K562 (cell line): ENCODE data around the gene OBSL1. TPM values are rescaled to one million over a fixed set of nuclear protein-coding genes. Genes with fewer than 3 reads are reported as not detected.

Experiments
- ATAC-seq: fragments of 200-7000 bp; cut with Tn5 transposase; 3 replicates; pipeline ENCODE4 v1.9.1; 2020; ENCODE audit warnings: moderate library complexity
- BruUV-seq: library from RNA; stranded (reverse); fragments of 400-500 nt; replicated peaks from 2 replicates; lab custom pipeline; 2021; lab: Mats Ljungman, UMichigan
- CTCF ChIA-PET: fragments of 300-600 bp; formaldehyde crosslinking; extraction: SDS; loops from one replicate; lab custom pipeline; 2021; ENCODE audit warnings: low intra/inter-chr PET ratio; lab: Yijun Ruan, JAX
- POLR2A ChIA-PET: fragments of 300-600, 350-650 bp; sonication (Branson Sonifier 250); formaldehyde crosslinking; extraction: SDS; loops from one replicate; lab custom pipeline; 2021; ENCODE audit warnings: antibody characterized with exemption, inconsistent platforms; lab: Yijun Ruan, JAX
- DNase-seq, 4 experiments: peaks; one replicate each; pipeline versions ENCODE4 v3.0.0 to v3.0.0-alpha.2; 2011 to 2018; ENCODE audit warnings: low spot score in 3 of 4, mixed read lengths in 3 of 4; ENCODE audit errors: extremely low read depth in 1 of 4
- FAIRE-seq: peaks from 2 replicates; lab custom pipeline; 2011; peaks lifted over from hg19 to GRCh38; lab: Jason Lieb, UNC
- H2AFZ ChIP-seq: 2 replicates; pipeline ENCODE4 v1.6.0; 2011; ENCODE audit warnings: low read depth, low read length, control low read depth, inconsistent platforms
- H3K27ac ChIP-seq: fragments of 200-600 bp; 3 replicates; pipeline ENCODE4 v1.8.0; 2011; ENCODE audit warnings: low read depth, mild to moderate bottlenecking, control low read depth, inconsistent platforms, low read length, moderate library complexity, mixed read lengths; ENCODE audit errors: extremely low read depth
- H3K27me3 ChIP-seq, 2 experiments: fragments of 300-600 bp in 1 of 2; 2 replicates in 1 of 2; 3 replicates in 1 of 2; pipeline versions ENCODE4 v1.6.0 to v1.8.0; 2011; ENCODE audit warnings: inconsistent platforms in 2 of 2, low read length in 2 of 2, mild to moderate bottlenecking in 1 of 2, mixed read lengths in 1 of 2, moderate library complexity in 1 of 2; ENCODE audit not compliant: control insufficient read depth in 2 of 2, insufficient read depth in 2 of 2
- H3K36me3 ChIP-seq: fragments of 300-600 bp; 3 replicates; pipeline ENCODE4 v1.8.0; 2011; ENCODE audit warnings: mild to moderate bottlenecking, low read length, inconsistent platforms; ENCODE audit not compliant: control insufficient read depth, insufficient read depth
- H3K4me1 ChIP-seq, 2 experiments: fragments of 200-600 bp in 1 of 2; replicated peaks in 1 of 2; 2 replicates in 1 of 2; 3 replicates in 1 of 2; pipeline versions ENCODE4 v1.5.1 to v1.8.0; 2011; ENCODE audit warnings: inconsistent platforms in 2 of 2, low read length in 2 of 2, mild to moderate bottlenecking in 1 of 2, mixed read lengths in 1 of 2, moderate library complexity in 1 of 2; ENCODE audit not compliant: control insufficient read depth in 2 of 2, insufficient read depth in 2 of 2
- H3K4me2 ChIP-seq: 2 replicates; pipeline ENCODE4 v1.6.1; 2011; ENCODE audit warnings: low read length, control low read depth, inconsistent platforms, mixed read lengths; ENCODE audit not compliant: insufficient read depth
- H3K4me3 ChIP-seq: fragments of 200-600 bp; sonication (generic), shearing (Covaris generic); 2 replicates; pipeline ENCODE4 v1.5.1; 2016; ENCODE audit warnings: control low read depth, inconsistent platforms
- H3K79me2 ChIP-seq: fragments of 200-600 bp; 3 replicates; pipeline ENCODE4 v1.8.0; 2011; ENCODE audit warnings: low read length, inconsistent platforms; ENCODE audit not compliant: control insufficient read depth, insufficient read depth
- H3K9ac ChIP-seq, 2 experiments: 2 replicates each; pipeline versions ENCODE4 v1.6.0 to v1.6.1; 2011; ENCODE audit warnings: low read depth in 2 of 2, low read length in 2 of 2, control low read depth in 1 of 2, inconsistent platforms in 1 of 2, mild to moderate bottlenecking in 1 of 2, mixed read lengths in 1 of 2; ENCODE audit not compliant: insufficient read depth in 1 of 2
- H3K9me1 ChIP-seq: one replicate; pipeline ENCODE4 v1.6.0; 2011; ENCODE audit warnings: inconsistent platforms, mild to moderate bottlenecking, low read length, moderate library complexity; ENCODE audit not compliant: control insufficient read depth, insufficient read depth
- H3K9me3 ChIP-seq: replicated peaks from 2 replicates; pipeline ENCODE4 v1.5.1; 2011; ENCODE audit warnings: low read depth, low read length, inconsistent platforms; ENCODE audit not compliant: control insufficient read depth, insufficient read depth
- H4K20me1 ChIP-seq: replicated peaks from 2 replicates; pipeline ENCODE4 v1.6.1; 2011; ENCODE audit warnings: low read length, inconsistent platforms, mixed read lengths; ENCODE audit not compliant: control insufficient read depth, insufficient read depth
- ATF1 ChIP-seq, 2 experiments: fragments of 450-650 bp in 1 of 2; IDR thresholded peaks; 2 replicates each; pipeline ENCODE4 v1.6.1; 2016; ENCODE audit warnings: missing compliant biosample characterization in 1 of 2, missing genetic modification characterization in 1 of 2
- BACH1 ChIP-seq: fragments of 200-800 bp; sonication (Bioruptor generic); IDR thresholded peaks from 2 replicates; pipeline ENCODE4 v1.6.1; 2016; ENCODE audit warnings: missing genetic modification characterization, missing compliant biosample characterization
- CBFB ChIP-seq: sonication (generic); formaldehyde crosslinking; IDR thresholded peaks from 2 replicates; pipeline ENCODE4 v1.4.0; 2020; ENCODE audit warnings: mild to moderate bottlenecking, missing genetic modification reagents
- HEY1 ChIP-seq: fragments of 250-450 bp; sonication (Bioruptor Pico); IDR thresholded peaks from 2 replicates; pipeline ENCODE4 v1.5.0; 2020; ENCODE audit warnings: mild to moderate bottlenecking, moderate library complexity, borderline replicate concordance
- KDM1A ChIP-seq, 2 experiments: fragments of 450-650 bp; IDR thresholded peaks; 2 replicates each; pipeline ENCODE4 v1.6.1; 2016; ENCODE audit warnings: mild to moderate bottlenecking in 2 of 2
- PKNOX1 ChIP-seq: fragments of 450-650 bp; IDR thresholded peaks from 2 replicates; pipeline ENCODE4 v1.6.1; 2016
- POLR2B ChIP-seq: fragments of 450-650 bp; IDR thresholded peaks from 2 replicates; pipeline ENCODE4 v1.6.1; 2018; ENCODE audit warnings: low read depth; ENCODE audit not compliant: partially characterized antibody
- SAP30 ChIP-seq: fragments of 200-600 bp; sonication (generic); IDR thresholded peaks from 2 replicates; pipeline ENCODE4 v1.6.1; 2012; ENCODE audit warnings: borderline replicate concordance, low read depth, mild to moderate bottlenecking, moderate library complexity, low read length, control low read depth, inconsistent platforms; ENCODE audit not compliant: insufficient read depth, poor library complexity, severe bottlenecking
- SMAD2 ChIP-seq: fragments of 150-350 bp; IDR thresholded peaks from 2 replicates; pipeline ENCODE4 v1.6.1; 2014; ENCODE audit warnings: low read depth, mild to moderate bottlenecking, low read length
- TFAP4 ChIP-seq: sonication (generic); formaldehyde crosslinking; IDR thresholded peaks from 2 replicates; pipeline ENCODE4 v1.8.0; 2022; ENCODE audit warnings: missing genetic modification reagents, mild to moderate bottlenecking, moderate library complexity, borderline replicate concordance
- ZNF232 ChIP-seq: sonication (generic); formaldehyde crosslinking; IDR thresholded peaks from 2 replicates; pipeline ENCODE4 v1.8.0; 2022; ENCODE audit warnings: mild to moderate bottlenecking, missing genetic modification reagents
- WGBS: fragments of 100-300 bp; shearing (Covaris generic); methylation state at CpG from one replicate; pipeline ENCODE4 v1.1.6; 2016; ENCODE audit warnings: low coverage, mixed read lengths; ENCODE audit not compliant: insufficient coverage; ENCODE audit errors: missing lambda C conversion rate; 5-methylcytosine and 5-hydroxymethylcytosine counted together
- in situ Hi-C: fragments of 300-500 bp; cut with MboI; formaldehyde crosslinking; loops from 4 replicates; pipeline ENCODE4 v1.15.0; 2018; ENCODE audit warnings: inconsistent platforms, mixed read lengths
- intact Hi-C: fragments of 100-400 bp; cut with micrococcal nuclease; formaldehyde crosslinking; loops from 2 replicates; pipeline ENCODE4 v1.14.2; 2022
- polyA plus RNA-seq, 8 experiments: library from polyadenylated mRNA; depleted of rRNA in 4 of 8; stranded (reverse) in 5 of 8; unstranded in 3 of 8; fragments of >200 nt; fragmentation: Nextera tagmentation in 2 of 8; fragmentation: Illumina TruSeq in 1 of 8; extraction: Ambion mirVana in 2 of 8; extraction: Trizol in 1 of 8; gene quantifications; 2 replicates each; pipeline versions ENCODE4 v1.2.1 to v1.2.3, GENCODE V29; 2011 to 2014; ENCODE audit warnings: inconsistent platforms in 1 of 8, missing spikeins in 1 of 8
- total RNA-seq, 7 experiments: library from RNA; depleted of rRNA in 6 of 7; stranded (reverse); fragments of >200 nt in 6 of 7; fragmentation: Illumina TruSeq in 2 of 7; extraction: Trizol in 2 of 7; gene quantifications; 2 replicates each; pipeline versions ENCODE4 v1.2.1 to v1.2.3, GENCODE V29; 2011 to 2021; ENCODE audit warnings: low replicate concordance in 1 of 7
- TF ChIP-seq, protein P1 (sequence below), 3 experiments: fragments of 200-800 bp in 1 of 3; sonication (Bioruptor generic) in 1 of 3; sonication (generic) in 1 of 3; formaldehyde crosslinking in 1 of 3; IDR thresholded peaks; 2 replicates each; pipeline versions ENCODE4 v1.6.1 to v1.8.0; 2016 to 2022; ENCODE audit warnings: mild to moderate bottlenecking in 2 of 3, missing compliant biosample characterization in 2 of 3, missing genetic modification characterization in 2 of 3, missing genetic modification reagents in 1 of 3

Gene OBSL1
- total and polyA plus RNA-seq, 9 of the 15 experiments (the other 6 are each of a cell fraction or from before 2014, with no cell fraction given) = 1.2 to 26.6 (median 8.6) TPM

- Histone ChIP-seq H2AFZ (no peak overlapping the region), H3K79me2 (peaks cover 67% of the 10 kb centered on the region), H3K4me1 (peaks cover 73 to 91% of the 10 kb centered on the region in 2 experiments), H4K20me1 (no peaks in the 10 kb centered on the region), H3K4me2 (peak overlapping the region; percentile 78), H3K4me3 (peak overlapping the region; percentile 38), H3K9me1 (peaks cover 3% of the 10 kb centered on the region), H3K9me3 (no peaks in the 10 kb centered on the region), H3K36me3 (peaks cover 16% of the 10 kb centered on the region; the same call in 2 of the 3 replicates), H3K27ac (no peak overlapping the region; the same call in 1 of the 3 replicates), H3K9ac (peak overlapping the region; percentile 44 to 85)
- CTCF ChIA-PET = no interaction called here
- in situ Hi-C loops = no loop called here
- intact Hi-C loops = no loop called here
- ATAC-seq = no peak
- BruUV-seq = no TSS peak
- no peak for DNase-seq
- POLR2A ChIA-PET = interaction anchor here (1.4 to 3.0 kb wide), 2 partner anchors 16 to 17 kb away, joined by 4 to 20 read pairs; partner anchors contain the start of gene GMPPA
- TF ChIP-seq SMAD2 (no peak), KDM1A (IDR thresholded peaks at IDR 0.05) (peak in 1 of 2 experiments; percentile 54; a peak in 1 of 4 replicates), PKNOX1 (peak; percentile 77), ZNF232 (CRISPR knock-in tag) (no peak), BACH1 (tag) (no peak), TFAP4 (CRISPR knock-in tag) (0 out of 2 replicates have a peak, but pooled peaks have one; percentile 4), ATF1 (CRISPR knock-in tag; IDR thresholded peaks at IDR 0.05) (no peak), ATF1 (tag; IDR thresholded peaks at IDR 0.05) (0 out of 2 replicates have a peak, but pooled peaks have one; percentile 14), SAP30 (peak; percentile 37), POLR2B (no peak), HEY1 (no peak), CBFB (CRISPR knock-in tag) (no peak)
- TF ChIP-seq, protein P1, sequence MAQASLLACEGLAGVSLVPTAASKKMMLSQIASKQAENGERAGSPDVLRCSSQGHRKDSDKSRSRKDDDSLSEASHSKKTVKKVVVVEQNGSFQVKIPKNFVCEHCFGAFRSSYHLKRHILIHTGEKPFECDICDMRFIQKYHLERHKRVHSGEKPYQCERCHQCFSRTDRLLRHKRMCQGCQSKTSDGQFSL (CRISPR knock-in tag; IDR thresholded peaks at IDR 0.05) = peak; percentile 30; the same call in 1 of the 2 replicates
- TF ChIP-seq, protein P1 (tag; IDR thresholded peaks at IDR 0.05) = no peak
- TF ChIP-seq, all 486 proteins: peak for 6
- WGBS = 28% methylated on average over 10 of the region's 17 CpGs
- FAIRE-seq = peak; percentile 52
- no peaks in the 10 kb centered on the region for H3K27me3 ChIP-seq
These were observed 55.3 kb downstream of the OBSL1 start for GRCh38 chr2:219515874-219516629.
